ENCODE data around the gene RIOX2.

Gene RIOX2

GRCh38 chr3:97940034-97940433 lies 32.2 kb downstream of the RIOX2 start:
- FAIRE-seq: no peak
- no peak for DNase-seq (ENCODE audit: insufficient read length, low spot score)
- TF ChIP-seq CTCF (IDR thresholded peaks at IDR 0.05; ENCODE audit: insufficient read depth, missing control alignments): peak; percentile 21

- DNase-seq (ENCODE audit: insufficient read length, low spot score) (no peak), FAIRE-seq (no peak)
- no peak for TF ChIP-seq CTCF (IDR thresholded peaks at IDR 0.05; ENCODE audit: insufficient read depth, missing control alignments)
Observed at GRCh38 chr3:97939401-97939800, 32.8 kb downstream of the RIOX2 start.

GRCh38 chr3:97938444-97938843 lies 33.8 kb downstream of the RIOX2 start:
- FAIRE-seq (no peak), DNase-seq (ENCODE audit: insufficient read length, low spot score) (no peak)
- TF ChIP-seq CTCF (IDR thresholded peaks at IDR 0.05; ENCODE audit: insufficient read depth, missing control alignments): no peak

- FAIRE-seq (no peak), DNase-seq (ENCODE audit: insufficient read length, low spot score) (no peak)
- no peak for TF ChIP-seq CTCF (IDR thresholded peaks at IDR 0.05; ENCODE audit: insufficient read depth, missing control alignments)
Observed at GRCh38 chr3:97937205-97937604, 35.0 kb downstream of the RIOX2 start.

GRCh38 chr3:97935842-97936241 lies 36.4 kb downstream of the RIOX2 start:
- TF ChIP-seq CTCF (IDR thresholded peaks at IDR 0.05; ENCODE audit: insufficient read depth, missing control alignments): no peak
- DNase-seq (ENCODE audit: insufficient read length, low spot score) (no peak), FAIRE-seq (no peak)

- TF ChIP-seq CTCF (IDR thresholded peaks at IDR 0.05; ENCODE audit: insufficient read depth, missing control alignments): no peak
- DNase-seq (ENCODE audit: insufficient read length, low spot score) (no peak), FAIRE-seq (no peak)
Observed at GRCh38 chr3:97934980-97935695, 37.1 kb downstream of the RIOX2 start.

- DNase-seq (ENCODE audit: insufficient read length, low spot score) (no peak), FAIRE-seq (no peak)
- TF ChIP-seq CTCF (IDR thresholded peaks at IDR 0.05; ENCODE audit: insufficient read depth, missing control alignments): no peak
Observed at GRCh38 chr3:97932387-97932801, 39.8 kb downstream of the RIOX2 start.
